Middle frontal gyrus (tissue), 1 donor: ENCODE results near the gene TUBB4A.
A peak's percentile ranks its signal among the peaks of the same experiment; 100 is the strongest.

Experiments
- DNase-seq: peaks from one replicate; pipeline ENCODE4 v3.0.0-alpha.2; 2015; ENCODE audit warnings: low spot score; ENCODE audit errors: extremely low spot score

Gene TUBB4A

DNA sequence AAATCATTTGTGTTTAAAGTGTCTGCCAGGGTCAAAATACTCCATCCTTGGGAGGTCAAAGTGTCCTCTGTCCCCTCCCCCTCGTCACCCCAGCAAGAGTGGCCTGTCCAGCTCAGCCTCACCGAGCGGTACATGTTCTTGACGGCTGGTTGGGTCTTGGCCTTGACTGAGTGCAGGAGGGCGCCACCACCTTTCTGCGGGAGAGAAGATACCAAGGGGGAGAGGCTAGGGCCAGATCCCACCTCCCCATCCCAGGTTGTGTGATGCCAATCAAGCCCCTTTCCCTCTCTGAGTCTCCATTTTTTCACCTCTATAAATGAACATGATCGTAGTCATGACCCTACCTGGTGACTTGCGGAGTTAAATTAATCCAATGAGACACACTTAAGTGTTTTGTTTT lies 31.9 kb downstream of the TUBB4A start:
- DNase-seq = no peak

DNA sequence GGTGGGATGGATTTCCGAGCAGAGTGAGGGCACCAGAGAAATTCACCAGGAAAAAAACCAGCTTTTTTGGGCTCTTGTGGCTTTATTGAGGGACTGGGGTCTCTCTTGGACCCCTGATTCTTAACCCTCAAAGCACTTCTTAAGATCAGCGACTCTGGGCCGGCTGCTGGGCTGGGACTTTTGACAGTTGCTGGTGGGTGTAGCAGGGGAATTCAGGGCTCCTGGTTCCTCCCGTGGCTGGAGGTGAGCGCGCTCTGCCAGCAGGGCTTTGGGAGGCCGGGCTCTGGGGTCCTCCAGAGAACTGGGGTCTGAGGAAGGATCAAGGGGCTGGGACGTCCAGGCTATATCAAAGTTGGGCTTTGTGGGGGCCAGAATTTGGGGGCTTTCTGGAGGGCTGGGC lies 34.7 kb downstream of the TUBB4A start:
- DNase-seq = no peak

DNA sequence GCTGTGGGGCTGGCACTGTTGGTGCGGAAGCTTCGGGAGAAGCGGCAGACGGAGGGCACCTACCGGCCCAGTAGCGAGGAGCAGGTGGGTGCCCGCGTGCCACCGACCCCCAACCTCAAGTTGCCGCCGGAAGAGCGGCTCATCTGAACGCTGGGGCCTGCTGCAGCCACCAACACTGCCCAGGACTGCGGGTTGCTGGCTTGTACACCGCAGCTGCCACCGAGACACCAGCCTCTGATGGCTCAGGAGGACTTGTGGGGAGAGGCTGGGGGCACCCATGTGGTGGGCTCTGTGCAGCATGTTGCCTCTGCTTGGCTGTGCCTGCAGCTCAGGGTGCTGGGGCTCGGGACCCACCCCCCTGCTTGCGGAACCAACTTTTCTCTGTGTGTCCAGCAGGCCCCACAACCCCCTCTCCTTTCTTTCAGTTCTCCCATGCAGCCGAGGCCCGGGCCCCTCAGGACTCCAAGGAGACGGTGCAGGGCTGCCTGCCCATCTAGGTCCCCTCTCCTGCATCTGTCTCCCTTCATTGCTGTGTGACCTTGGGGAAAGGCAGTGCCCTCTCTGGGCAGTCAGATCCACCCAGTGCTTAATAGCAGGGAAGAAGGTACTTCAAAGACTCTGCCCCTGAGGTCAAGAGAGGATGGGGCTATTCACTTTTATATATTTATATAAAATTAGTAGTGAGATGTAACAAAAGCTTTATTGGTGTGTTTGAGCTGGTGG lies 35.4 kb downstream of the TUBB4A start:
- no peak for DNase-seq

DNA sequence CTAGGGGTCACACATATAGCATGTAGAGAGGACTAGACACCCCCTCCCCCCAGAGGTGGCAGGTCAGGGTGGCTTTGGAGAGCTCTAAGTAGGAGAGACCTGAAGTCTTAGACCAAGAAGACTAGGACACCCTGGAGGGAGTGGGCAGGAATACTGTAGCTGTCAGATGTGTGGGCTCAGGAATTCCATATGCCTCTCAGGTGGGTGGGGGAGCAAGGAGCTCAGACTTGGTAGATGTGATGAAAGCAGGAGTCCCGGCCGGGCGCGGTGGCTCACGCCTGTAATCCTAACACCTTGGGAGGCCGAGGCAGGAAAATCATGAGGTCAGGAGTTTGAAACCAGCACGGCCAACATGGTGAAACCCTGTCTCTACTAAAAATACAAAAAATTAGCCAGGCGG lies 36.4 kb downstream of the TUBB4A start:
- no peak for DNase-seq

DNA sequence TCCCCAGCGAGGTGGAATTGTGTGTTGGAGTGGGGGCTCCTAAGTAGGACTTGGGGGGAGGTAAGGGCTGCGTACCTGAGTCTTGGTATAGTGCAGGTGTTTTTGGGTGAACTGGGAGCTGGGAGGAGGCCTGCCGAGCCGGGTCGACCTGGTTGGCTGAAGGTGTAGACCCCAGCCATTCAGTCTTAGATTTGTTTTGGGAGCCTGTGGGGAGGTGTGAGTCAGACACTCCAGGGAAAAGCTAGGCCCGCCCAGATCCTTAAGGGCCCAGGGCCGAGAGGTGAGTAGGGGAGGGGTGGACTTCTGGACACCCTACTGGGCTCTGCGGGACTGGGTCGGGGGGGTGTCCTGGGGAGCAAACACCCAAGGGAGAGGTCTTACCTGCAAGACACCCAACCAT lies 37.1 kb downstream of the TUBB4A start:
- no peak for DNase-seq

DNA sequence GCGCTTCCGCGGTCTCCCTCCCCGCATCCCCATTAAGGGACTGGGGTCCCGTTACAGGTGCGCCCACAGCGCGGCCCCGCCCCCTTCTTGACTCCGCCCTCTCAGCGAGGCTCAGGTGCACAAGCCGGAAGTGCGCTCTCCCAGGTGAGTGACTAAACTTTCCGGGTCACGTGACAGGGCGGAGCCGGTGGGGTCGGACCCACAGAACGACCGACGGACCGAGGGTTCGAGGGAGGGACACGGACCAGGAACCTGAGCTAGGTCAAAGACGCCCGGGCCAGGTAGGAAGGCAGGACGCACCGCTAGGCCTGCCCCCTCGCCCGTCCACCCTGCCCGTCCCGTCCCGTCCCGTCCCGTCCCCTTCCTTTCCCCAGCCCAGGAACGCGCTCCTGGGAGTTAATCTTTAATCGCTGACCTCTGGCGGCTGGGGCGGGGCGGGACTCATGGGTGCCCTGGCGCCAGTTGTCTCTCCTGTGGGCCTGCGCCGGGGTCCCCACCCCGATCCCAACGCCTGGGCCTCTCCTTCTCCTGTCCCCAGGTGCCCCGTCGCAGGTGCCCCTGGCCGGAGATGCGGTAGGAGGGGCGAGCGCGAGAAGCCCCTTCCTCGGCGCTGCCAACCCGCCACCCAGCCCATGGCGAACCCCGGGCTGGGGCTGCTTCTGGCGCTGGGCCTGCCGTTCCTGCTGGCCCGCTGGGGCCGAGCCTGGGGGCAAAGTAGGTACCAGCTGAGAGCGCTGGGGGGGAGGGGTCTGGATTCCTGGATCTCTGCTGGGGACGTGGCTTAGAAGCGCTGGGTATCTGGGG lies 37.8 kb downstream of the TUBB4A start, which contains the start of gene CRB3:
Gene CRB3 (plus strand): TSS at position 202 of the 804 bp plus-strand sequence. CDS start 431 bp downstream, at position 633.
- no peak for DNase-seq

DNA sequence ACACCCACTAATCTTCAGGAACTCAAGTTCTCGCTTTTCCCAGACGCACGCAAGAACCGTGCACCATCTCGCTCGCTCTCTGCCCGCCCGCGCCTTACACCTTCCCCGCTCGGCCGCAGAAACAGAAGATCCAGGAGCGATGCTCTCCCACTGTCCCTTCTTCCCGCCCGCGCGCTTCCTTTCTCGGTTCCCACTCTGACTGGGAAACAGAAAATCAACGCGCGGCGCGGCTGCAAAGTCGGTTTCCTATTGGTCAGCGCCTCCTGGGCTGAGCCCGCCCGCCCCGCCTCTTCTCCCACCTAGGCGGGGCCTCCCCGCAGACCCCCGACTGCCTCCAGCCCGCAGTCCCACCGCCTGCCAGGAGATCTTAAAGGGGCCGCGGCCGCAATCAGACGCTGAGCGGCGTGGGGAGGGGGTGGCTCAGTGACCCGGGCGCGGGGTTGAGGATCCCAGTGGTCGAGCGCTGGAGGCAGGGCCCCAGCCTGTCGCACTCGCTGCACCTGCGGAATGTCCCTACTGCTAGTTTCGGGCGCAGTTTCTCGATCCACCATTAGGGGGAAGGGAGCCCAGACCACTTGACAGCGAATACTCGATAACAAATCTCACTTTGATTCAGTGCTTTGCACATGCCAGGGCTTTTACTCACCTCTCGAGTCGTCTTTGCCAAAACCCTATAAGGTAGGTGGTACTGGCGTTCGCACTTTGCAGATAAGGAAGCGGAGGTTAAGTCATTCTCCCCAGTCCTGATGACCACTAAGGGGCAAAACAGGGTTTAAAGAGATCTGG lies 41.8 kb downstream of the TUBB4A start:
- DNase-seq = peak; percentile 99

DNA sequence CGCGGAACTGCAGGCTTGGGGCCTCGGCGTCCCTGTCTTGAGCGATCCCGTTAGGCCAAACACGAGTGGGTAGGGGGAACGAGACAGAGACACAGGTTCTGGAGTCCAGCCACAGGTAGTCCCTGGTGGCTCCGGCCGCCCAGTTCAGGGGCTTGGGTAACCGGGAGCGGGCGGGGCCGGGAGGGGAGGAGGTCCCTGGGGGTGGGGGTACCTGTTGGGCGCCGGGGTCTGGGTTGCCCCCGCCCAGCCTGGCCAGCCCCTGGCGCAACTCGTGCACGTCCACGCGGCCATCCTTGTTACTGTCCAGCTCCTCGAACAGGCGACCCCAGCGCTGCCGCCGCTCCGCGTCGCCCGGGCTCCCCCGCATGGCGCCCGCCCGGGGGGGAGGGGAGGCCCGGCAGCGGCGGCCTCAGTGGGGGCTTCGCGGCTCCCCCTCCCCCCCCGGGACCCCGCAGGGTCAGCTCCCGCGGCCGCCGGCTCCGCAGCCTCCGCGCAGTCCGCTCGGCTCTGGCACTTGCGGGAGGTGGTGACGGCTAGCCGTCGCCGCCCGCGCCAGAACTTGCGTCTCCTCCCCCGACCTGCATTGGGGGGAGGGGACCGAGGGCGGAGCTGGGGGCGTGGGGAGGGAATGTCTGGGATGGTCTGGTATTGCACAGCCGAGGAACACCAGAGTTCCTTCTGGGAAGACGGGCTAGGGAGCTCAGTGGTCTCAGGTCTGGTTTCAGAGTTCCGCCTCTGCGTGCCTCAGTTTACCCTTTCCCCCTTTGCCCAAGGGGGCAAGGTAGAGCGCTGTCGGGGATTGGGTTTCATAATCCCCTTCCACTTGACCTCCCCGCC lies 42.6 kb downstream of the TUBB4A start, which contains the start of gene SLC25A23:
Gene SLC25A23 (minus strand): TSS at position 531 of the 837 bp plus-strand sequence. CDS start 164 bp downstream, at position 367.
- peak; percentile 49 for DNase-seq

DNA sequence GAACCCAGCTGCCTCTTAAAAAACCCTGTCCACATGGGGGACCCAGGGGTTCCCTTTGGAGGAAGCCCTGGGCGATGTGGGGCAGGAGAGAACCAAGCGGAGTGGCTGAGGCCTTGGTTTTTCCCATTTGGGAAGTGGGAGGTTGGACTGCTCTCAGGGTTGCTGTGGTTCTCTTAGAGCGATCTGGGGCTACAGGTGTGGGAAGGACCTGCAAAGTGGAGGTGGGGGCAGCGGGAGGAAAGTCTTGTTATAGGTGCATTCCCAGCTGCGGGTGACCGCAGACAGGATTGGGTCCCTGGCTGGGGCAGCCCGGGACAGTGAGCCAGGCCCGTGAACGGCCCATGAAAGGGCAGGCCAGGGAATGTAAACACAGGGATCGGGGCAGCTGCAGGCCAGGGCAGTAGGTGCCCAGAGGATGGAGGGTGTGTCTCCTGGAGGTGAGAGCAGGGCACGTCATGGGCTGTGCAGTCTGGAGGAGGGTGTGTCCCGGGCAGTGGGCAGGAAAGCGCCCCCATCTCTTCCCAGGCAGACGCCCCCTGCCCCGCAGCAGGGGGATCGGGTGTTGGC lies 43.3 kb downstream of the TUBB4A start:
- DNase-seq = no peak

DNA sequence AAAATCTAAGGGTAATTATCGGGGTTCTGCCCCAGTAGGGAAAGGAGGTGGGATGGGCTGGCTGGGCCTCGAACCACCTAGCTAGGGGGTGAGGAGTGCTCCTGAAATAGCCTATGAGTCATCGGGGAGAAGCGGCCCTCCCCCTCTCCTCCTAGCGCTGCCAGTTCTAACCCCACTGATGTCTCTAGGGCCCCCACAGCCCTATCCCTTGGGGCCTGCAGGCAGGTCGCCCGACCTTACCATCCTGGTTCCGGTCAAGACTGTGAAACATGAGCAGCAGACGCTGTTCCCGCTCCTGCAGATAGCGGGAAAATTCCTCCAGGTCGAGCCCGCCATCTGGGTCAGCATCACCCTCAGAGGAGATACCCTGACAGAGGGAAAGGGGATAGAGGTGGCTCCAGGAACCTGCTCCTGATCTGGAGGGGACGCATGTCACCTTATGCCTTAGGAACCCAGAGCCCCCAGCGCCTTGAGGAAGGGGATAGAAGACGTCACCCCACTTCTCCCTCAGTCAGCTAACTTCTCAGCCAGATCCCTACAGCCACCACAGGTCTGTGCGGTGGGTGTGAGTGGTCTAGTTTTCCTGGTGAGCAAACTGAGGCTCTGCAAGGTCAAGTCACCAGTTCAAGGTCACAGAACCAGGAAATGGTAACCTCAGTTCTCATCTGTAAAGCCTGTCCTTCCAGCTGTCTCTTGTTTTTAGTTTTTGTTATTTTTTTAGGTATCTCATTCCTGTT lies 44.0 kb downstream of the TUBB4A start:
- DNase-seq = no peak

DNA sequence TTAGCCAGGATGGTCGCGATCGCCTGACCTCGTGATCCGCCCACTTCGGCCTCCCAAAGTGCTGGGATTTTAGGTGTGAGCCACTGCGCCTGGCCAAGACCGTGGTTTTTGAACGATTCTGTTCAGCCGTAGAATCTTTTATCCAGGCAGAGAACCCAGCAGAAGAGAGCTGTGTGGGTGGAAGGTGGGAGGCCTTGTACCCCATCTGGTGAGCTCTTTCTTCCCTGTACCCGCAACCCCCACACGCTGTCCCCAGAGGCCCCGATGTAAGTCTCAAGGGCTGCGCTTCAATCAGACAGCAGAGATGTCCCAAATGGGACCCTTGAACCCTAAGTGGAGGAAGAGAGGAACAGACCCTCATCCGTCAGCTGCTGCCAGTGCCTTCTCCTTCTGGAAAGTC lies 46.2 kb downstream of the TUBB4A start:
- no peak for DNase-seq

DNA sequence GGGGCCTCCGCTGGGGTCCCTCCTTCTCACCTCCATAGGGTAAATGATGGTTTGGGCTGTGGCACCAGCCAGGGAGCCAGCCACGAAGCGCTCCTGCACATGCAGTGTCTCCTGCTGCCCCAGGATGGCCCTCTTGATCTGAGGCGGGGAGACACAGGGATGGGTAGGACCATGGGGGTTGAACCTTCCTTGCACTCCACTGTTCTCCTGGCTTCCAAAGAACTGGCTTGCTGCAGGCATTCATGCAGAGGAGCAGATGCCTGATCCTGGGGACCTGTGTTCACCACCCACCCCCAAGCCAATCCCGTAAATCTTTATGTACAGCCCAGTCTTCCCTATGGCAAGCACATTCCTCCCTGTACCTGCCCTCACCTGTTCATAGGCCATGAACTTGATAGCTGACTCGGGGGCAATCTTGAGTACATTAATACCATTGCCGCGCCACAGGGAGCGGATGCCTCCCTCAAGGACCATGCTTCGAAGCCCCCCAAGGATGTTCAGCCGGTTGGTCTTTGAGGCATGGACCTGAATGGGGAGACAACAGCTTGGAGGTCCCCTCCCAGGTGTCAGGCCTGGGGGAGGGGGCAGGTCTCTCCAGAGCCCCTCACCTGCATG lies 48.1 kb downstream of the TUBB4A start:
- no peak for DNase-seq

DNA sequence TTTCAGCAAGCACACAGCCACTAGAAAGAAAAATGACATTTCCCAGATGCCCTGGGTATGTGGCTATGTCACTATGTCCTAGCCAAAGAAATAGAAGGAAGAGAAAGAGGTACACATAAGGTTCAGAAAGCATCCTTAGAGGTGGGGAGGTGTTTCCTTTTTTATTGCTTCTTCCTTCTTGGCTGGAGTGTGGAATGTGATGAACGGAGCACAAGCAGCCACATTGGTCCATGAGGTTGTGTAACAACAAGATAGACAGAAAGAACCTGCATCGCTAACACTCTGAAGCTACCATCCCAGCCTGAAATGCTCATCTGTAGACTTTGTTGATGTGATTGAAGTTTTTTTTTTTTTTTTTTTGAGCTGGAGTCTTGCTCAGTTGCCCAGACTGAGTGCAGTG lies 49.2 kb downstream of the TUBB4A start:
- no peak for DNase-seq

DNA sequence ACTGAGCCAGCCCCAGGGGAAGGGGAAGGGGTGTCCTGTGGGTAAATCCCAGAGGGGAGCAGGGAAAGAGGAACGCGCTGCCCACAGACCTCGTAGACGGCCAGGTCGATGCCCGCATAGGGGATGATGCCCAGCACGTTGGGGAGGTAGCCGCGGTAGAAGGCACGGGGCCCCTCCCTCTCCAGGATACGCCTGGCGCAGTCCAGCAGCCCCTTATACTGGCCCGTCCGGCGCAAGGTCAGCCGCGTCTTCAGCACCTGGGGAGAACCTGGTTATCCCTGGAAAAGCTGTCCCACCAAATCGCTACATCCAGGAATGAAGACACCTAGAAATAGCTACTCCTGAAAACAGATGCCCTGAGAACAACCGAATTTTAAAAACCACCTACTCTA lies 49.9 kb downstream of the TUBB4A start:
- DNase-seq = no peak

DNA sequence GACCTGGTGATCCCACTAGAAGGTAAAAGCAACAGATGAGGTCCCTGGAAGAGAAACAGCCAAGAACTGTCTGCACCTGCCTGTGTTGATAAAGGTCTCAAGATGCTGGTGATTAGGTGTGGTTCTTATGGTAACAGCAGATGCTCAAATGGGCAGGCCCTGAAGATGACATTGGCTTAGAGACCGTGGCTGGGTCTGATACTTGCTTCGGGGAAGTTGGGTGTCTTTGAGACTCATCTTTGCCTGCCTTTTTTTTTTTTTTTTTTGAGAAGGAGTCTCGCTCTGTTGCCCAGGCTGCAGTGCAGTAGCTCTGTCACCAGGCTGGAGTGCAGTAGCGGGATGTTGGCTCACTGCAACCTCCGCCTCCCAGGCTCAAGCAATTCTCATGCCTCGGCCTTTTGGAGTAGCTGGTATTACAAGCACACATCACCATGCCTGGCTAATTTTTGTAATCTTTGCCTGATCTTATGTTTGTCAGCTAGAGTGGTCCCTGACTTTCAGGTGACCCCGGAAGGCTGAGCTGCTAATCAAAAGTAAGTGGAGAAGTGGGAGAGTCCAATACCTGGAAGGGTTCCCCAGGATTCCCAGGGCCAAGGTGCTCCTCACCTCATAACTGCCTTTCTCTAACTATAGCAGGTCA lies 50.4 kb downstream of the TUBB4A start:
- DNase-seq = no peak

DNA sequence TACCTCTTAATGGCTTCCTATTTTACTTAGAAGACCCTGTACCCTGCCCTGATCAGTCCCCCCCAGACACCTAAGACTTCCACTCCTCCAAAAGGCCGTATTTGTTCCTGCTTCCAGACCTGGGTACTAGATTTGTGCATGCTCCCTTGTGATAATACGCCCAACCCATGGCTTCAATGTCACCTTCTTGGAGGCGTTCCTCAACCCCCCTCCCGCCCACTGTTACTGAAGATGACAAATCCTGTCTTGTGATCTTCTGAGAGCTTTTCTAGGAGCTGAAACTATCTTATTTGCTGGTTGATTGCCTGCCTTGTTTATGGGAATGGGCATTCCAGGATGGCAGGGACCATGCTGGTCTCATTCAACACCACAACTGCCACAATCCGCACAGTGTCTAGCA lies 51.9 kb downstream of the TUBB4A start:
- DNase-seq = no peak

DNA sequence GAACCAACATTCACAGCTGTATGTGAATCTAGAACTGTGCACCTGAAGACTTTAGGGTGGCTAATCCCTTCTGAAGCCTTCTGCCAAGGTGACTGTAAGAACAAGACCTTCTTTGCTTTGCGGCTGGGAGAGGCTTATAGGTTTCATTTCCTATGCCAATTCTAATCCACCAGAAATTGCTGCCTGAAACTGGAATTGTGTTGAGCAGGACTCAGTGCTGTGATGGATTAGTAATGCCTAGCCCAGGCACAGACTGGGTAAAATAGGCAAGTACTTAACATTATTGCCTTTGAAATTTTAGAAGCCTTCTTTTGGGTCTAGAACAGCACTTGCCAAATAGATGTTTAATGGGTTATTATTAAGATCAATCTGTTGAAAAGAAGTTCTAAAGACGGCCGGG lies 54.1 kb downstream of the TUBB4A start:
- DNase-seq = no peak

DNA sequence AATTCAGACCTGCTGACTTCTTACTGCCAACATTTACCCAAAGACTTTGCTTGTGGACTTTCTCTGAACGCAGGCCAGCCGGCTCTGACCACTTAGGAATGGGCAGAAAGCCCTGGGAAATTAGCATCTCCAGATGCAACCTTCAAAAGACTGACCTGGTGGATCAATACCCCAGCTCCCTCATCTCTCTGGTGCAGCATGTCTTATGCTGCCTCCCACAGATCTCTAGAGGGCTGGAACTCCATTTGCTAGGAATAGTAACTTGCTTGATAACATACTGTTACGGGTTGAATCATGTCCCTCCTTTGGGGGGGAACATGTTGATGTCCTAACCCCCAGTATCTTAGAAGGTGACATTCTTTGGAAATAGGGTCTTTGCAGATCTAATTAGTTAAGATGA lies 55.7 kb downstream of the TUBB4A start:
- no peak for DNase-seq
